Measurements from ENCODE around the gene RNF4.

Gene RNF4

GRCh38 chr4:2458546-2459491, 10.1 kb upstream of the RNF4 start:
- H3K4me3 ChIP-seq (ENCODE audit: low read depth, low read length): no peak overlapping the region
- in situ Hi-C loops (cut with HindIII; ENCODE audit: low sequenced_read_pairs): no loop called here

GRCh38 chr4:2459589-2460349, 9.1 kb upstream of the RNF4 start:
- DNase-seq (ENCODE audit: low read depth): no peak
- no peak overlapping the region for H3K4me3 ChIP-seq (ENCODE audit: low read depth, low read length)
- in situ Hi-C loops (cut with HindIII; ENCODE audit: low sequenced_read_pairs): no loop called here
- TF ChIP-seq, protein P1, sequence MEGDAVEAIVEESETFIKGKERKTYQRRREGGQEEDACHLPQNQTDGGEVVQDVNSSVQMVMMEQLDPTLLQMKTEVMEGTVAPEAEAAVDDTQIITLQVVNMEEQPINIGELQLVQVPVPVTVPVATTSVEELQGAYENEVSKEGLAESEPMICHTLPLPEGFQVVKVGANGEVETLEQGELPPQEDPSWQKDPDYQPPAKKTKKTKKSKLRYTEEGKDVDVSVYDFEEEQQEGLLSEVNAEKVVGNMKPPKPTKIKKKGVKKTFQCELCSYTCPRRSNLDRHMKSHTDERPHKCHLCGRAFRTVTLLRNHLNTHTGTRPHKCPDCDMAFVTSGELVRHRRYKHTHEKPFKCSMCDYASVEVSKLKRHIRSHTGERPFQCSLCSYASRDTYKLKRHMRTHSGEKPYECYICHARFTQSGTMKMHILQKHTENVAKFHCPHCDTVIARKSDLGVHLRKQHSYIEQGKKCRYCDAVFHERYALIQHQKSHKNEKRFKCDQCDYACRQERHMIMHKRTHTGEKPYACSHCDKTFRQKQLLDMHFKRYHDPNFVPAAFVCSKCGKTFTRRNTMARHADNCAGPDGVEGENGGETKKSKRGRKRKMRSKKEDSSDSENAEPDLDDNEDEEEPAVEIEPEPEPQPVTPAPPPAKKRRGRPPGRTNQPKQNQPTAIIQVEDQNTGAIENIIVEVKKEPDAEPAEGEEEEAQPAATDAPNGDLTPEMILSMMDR (IDR thresholded peaks at IDR 0.05; ENCODE audit: low read depth, low read length, missing control alignments): no peak

More at GRCh38 chr4:2458546-2459491, 10.1 kb upstream of the RNF4 start:
- DNase-seq (ENCODE audit: low read depth): no peak
- TF ChIP-seq, protein P1 (IDR thresholded peaks at IDR 0.05; ENCODE audit: low read depth, low read length, missing control alignments): no peak

DNA sequence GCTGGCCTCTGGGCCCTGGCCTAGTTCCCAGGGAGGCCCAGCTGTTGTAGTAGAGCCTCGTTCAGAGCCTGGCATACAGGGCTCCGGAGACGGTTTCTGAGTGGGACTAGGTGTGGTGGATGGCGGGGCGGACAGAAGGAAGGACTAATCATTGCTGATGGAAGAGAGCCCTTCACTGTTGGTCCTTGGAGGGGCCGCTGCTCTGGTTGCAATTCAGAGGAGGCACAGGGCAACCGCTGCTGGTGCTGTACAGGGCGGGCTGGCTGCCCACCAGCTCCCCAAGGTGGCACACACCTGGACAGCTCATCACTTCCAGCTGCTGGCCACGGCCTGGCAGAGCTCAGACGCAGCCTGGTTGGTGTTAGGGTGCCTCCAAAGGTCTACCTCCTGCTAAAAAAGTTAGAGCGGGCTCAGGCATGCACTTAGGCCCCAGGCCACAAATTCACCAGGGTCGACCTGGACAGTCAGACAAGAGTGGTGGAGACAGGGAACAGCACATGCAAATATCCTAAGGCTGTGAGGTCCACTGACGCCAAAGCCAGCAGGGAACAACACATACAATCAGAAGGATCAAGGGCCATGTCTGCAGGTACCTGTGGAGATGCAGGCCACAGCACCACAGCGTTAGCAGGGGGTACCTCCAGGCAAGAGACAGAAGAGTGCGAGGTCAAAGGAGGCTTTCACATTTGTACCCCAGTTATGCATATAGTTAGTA, 7.5 kb upstream of the RNF4 start:
- DNase-seq (ENCODE audit: low read depth): no peak
- no peak overlapping the region for H3K4me3 ChIP-seq (ENCODE audit: low read depth, low read length)
- TF ChIP-seq, protein P1 (IDR thresholded peaks at IDR 0.05; ENCODE audit: low read depth, low read length, missing control alignments): no peak
- in situ Hi-C loops (cut with HindIII; ENCODE audit: low sequenced_read_pairs): no loop called here

DNA sequence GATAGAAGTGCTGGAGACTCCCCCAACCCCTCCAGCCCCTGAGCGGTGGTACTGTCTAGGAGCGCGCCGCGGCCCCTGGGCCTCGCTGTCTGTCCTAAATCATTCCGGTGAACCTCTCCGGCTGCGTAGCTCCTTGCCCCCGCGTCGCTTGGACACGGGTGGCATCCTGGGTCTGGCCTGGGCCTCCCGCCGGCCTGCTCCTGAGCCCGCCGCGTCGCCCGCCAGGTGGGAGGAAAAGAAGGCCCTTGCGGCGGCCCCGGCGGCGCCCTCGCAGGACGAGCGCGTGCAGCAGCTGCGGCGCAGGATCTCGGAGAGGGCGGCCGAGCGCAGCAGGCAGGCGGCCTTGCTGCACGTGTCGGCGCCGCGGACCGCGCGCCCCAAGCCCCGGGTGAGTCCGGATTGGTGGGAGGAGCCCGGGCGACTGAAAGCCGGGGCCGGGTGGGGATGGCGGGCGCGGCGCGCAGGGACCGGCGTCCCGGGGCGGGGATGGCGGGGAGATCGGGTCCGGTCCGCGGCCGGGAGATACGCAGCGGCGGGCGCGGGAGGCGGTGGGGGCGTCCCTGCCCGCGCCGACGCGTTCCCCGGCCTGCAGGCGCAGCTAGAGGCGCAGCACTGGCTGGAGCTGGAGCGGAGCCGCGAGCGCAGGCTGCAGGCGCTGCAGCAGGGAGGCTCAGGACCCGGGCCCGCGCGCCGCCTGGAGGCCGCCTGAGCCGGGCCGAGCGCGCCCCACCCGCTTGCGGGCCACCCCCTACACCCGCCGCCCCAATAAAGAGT, 6.5 kb upstream of the RNF4 start:
- peak; percentile 29 for DNase-seq (ENCODE audit: low read depth)
- TF ChIP-seq, protein P1 (IDR thresholded peaks at IDR 0.05; ENCODE audit: low read depth, low read length, missing control alignments): peak; percentile 25
- H3K4me3 ChIP-seq (ENCODE audit: low read depth, low read length): peak overlapping the region; percentile 29
- in situ Hi-C loops (cut with HindIII; ENCODE audit: low sequenced_read_pairs): no loop called here

DNA sequence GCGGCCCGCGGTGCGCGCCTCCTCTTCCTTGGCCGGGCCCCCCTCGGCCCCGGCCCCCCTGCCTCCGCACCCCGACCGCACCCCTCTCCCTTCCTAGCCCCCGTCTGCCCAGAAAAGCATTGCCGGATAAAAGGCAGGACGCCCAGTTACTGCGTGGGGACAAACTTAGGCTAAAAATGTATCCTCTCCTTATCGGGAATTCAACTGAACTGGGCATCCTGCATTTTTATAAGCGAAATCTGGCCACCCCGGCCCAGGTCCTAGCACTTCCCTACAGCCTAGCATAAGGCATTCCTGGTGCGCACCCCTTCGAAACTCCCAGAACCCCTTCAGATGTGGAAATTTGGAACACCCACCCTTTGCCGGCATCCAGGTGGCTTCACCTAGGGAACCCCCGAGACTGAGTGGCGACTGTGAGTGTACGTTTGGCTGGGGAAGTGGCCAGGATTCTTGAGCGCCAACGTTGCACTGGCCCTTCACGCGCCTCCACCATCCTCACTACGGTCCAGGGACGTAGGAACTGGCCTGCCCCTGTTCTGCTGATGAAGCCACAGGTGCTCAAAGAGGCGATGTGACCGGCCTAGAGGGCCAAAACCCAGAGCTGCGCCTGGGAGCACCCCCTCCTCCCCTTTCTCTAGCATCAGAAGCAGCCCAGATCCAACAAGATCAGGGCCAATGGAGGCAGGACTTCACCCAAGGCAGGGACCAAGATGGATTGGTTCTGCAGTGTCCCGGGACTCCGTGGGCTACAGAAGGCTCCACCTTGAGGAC, 5.7 kb upstream of the RNF4 start:
- in situ Hi-C loops (cut with HindIII; ENCODE audit: low sequenced_read_pairs): no loop called here
- H3K4me3 ChIP-seq (ENCODE audit: low read depth, low read length): peak overlapping the region; percentile 29
- TF ChIP-seq, protein P1 (IDR thresholded peaks at IDR 0.05; ENCODE audit: low read depth, low read length, missing control alignments): peak; percentile 4
- DNase-seq (ENCODE audit: low read depth): no peak

Data from astrocyte of the cerebellum (primary cell).